ENCODE data around the gene CEP72.
A peak's percentile ranks its signal among the peaks of the same experiment; 100 is the strongest.
"Not testable (repeated sequence)": the region's sequence is repeated elsewhere in the genome, so short reads cannot be mapped to it uniquely, and the experiment has no call there.

The CEP72 gene

DNA sequence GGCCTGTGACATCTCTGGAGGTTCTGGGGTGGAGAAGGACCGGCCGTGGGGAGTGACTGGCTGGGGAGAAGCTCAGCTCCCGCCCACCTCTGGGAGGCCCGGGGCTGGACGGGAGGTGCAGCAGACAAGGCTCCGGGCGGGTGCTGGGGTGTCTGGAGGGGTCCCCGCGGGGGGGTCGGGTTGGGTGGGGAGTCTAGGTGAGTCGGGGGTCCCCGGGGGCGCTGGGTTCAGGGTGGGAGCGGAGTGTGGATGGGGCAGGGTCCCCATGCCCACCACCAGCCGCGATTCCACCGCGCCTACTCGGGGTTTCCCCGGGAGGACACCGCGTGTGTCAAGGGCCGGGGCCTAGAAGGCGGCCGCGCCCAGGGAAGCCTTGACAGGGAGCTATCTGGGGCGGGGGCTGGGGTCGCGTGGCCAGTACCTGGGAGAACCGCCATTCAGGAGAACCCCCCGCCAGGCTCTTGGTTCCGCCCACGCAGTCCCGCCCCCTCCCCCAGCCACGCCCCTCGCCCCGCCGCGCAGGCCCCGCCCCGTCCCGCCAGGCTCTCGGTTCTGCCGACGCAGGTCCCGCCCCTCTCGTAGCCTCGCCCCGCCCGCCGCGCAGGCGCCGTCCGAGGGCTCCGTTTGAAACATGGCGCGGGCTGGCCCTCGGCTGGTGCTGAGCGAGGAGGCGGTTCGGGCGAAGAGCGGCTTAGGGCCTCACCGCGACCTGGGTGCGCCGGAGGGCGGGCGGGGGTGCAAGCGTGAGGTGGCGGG is at the start of gene CEP72:
CEP72 (plus strand) TSS at position 610 of the 756 bp plus-strand sequence; CDS start at position 632, 22 bp downstream.
- DNase-seq, result peak; percentile 94

GRCh38 chr5:565782-566440 is 46.2 kb upstream of the CEP72 start:
- DNase-seq, result peak; percentile 26

- DNase-seq, result peak; percentile 7
Observed at GRCh38 chr5:566636-567309, 45.4 kb upstream of the CEP72 start.

DNA sequence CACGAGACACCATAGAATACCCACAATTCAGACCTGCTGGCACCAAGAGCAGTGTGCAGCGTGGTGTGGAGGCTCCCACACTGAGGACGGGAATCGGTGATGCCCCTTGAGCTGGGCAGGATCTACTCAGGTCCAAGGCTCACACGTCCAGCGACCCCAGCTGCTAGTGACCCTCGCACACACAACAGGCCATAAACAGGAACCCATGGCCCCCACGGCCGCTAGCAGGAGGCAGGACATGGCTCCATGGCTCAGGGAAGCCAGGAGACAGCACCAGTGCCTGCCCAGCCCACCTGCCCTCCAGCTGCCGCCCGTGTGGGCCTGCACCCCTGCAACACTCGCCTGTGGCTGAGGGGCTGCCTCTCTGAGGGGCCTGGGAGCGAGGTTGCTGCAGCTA is 44.5 kb upstream of the CEP72 start:
- DNase-seq, result peak; percentile 11

DNA sequence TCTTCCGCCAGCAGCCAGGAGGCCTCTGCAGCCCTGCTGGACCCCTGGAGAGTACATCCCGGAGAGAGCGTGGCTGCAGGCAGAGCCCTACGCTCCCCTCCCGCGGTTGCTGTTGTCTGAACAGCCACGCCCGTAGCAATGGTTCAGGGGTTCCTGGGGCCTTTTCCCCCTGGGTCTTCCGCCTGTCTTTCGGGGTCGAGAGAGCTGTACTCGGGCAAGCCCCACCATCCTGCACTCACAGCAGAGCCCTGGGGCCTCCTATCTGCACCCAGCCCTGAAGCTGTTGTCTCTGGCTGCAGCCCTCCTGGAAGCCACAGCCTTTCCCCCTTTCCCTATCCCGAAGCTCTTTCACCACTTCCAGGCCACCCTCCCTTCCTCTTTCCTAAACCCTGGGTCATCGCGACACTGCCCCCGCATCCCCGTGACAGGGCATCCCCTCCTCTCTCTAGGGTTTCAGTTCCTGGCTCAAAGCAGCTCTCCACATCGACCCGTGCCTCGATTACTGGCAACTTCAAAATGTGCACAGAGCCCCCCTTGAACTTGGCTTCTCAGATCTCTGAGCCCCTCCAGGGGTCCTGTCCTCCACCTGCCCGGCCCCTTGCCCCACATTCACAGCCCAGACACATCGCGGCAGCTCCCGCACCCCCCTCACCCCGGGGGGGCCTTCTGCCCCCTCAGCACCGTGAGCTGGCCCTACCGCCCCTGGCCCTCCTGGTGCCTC is 43.9 kb upstream of the CEP72 start:
- DNase-seq, result no peak

- peak; percentile 9 for DNase-seq
Observed at GRCh38 chr5:568809-569208, 43.3 kb upstream of the CEP72 start.

GRCh38 chr5:569358-569867 is 42.7 kb upstream of the CEP72 start:
- no peak for DNase-seq

DNA sequence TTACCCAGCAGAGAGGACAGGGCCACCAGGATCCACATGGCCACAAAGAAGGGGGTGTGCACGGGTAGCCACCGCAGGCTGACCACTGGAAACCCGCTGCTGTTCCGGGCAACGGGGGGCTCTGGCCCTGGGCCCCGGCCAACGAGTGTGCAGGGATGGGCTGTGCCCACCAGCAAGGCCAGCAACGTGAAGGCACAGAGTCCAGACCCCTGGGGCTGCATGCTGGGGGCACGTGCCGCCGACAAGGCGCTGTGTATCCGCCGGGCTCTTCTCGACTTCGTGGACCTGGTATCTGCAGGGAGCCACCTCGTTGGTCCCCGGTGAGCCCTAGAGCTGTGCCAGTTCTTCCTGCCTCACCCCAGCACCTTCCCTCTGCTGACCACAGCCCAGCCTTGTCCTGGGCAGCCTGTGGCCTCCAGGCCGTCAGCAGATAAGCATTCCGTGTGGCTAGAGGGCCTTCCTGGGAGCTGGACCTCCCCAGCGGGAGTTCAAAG is 42.2 kb upstream of the CEP72 start:
- no peak for DNase-seq

DNA sequence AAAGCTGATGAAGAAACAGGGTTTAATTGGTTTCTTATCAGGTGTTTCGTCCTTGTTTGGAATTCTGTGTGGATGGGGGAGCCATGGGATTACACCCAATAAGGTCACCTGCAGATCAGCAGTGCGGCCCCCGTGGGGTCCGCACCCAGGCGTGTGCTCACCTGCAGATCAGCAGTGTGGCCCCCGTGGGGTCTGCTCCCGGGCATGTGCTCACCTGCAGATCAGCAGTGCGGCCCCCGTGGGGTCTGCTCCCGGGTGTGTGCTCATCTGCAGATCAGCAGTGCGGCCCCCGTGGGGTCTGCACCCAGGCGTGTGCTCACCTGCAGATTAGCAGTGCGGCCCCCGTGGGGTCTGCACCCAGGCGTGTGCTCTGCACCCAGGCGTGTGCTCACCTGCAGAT is 41.7 kb upstream of the CEP72 start:
- no peak for DNase-seq

- DNase-seq, result no peak
Observed at GRCh38 chr5:570886-571285, 41.3 kb upstream of the CEP72 start.

DNA sequence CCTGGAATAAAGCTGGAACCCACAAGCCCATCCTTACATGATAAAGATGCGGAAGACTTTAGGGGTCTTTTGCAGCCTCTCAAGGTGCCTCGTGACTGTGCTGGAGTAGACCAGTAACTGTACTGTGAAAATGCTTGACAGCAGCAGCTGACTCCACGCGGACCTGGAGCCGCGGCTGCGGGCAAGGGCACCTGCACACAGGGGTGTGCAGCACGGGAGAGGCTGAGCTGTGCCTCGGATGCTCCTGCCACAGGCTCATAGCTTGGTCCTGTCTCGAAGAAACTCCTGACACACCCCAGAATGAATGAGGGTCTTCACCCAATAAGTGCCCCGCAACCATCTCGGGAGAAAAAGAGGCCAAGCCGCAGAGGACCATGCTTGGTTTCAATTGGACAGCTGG is 40.3 kb upstream of the CEP72 start:
- no peak for DNase-seq

DNA sequence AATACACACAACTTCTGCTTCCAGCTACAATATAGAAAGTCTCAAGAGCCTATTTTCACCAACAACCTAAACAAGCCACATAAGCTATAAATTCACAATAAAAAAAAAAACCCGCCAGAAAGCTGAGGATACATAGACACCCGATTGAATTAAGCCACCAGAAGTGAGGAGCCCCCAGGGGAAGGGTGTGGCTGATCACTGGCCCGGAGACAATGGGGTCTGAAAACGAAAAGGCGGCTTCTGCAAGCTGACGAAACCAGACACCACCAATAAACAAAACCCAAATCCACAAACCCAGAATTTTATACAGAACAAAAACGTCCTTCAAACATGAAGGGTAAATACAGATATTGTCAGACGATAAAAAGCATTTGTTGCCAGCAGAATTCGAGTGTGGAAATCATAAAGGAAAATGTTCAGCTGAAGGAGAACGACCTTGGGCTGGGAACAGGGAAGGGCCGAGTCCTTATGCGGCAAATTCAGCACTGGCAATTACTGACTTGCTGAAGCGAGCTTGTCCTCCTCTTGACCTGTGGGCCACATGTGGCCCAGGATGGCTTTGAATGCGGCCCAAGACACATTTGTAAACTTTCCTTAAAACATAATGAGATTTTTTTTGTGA is 39.6 kb upstream of the CEP72 start:
- DNase-seq, result no peak

DNA sequence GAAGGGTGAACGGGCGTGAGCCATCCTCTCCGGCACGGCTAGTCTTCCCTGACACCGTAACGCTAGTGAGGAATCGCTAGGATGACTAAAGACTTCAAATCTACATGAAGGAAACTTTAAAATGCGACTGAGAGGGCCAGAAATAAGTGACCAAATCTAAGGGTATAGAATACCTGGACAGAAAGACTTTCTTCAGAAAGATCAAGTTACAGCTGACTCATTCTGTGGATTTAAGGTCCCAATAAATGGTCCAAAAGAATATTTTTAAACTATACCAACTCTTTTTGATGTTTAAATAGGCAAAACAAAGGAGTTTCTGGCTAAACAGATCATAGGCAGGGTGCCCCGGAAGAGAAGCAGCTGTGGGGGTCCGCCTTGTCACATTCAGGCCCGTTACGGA is 38.9 kb upstream of the CEP72 start:
- no peak for DNase-seq

- no peak for DNase-seq
Observed at GRCh38 chr5:573976-574375, 38.2 kb upstream of the CEP72 start.

- DNase-seq, result no peak
Observed at GRCh38 chr5:574906-575305, 37.2 kb upstream of the CEP72 start.

- no peak for DNase-seq
Observed at GRCh38 chr5:575636-576035, 36.5 kb upstream of the CEP72 start.

DNA sequence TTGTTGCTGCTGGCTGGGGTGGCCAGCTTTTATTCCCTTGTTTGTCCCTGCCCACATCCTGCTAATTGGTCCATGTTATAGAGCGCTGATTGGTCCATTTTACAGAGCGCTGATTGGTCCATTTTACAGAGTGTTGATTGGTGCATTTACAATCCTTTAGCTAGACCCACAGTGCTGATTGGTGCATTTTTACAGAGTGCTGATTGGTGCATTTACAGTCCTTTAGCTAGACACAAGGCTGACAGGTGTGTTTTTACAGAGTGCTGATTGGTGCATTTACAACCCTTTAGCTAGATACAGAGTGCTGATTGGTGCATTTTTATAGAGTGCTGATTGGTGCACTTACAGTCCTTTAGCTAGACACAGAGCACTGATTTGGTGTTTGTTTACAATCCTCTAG is 34.9 kb upstream of the CEP72 start:
- DNase-seq, result not testable (repeated sequence)

- no peak for DNase-seq
Observed at GRCh38 chr5:577800-578199, 34.3 kb upstream of the CEP72 start.

GRCh38 chr5:579211-579610 is 32.9 kb upstream of the CEP72 start:
- DNase-seq, result no peak

- no peak for DNase-seq
Observed at GRCh38 chr5:579746-580366, 32.3 kb upstream of the CEP72 start.

DNA sequence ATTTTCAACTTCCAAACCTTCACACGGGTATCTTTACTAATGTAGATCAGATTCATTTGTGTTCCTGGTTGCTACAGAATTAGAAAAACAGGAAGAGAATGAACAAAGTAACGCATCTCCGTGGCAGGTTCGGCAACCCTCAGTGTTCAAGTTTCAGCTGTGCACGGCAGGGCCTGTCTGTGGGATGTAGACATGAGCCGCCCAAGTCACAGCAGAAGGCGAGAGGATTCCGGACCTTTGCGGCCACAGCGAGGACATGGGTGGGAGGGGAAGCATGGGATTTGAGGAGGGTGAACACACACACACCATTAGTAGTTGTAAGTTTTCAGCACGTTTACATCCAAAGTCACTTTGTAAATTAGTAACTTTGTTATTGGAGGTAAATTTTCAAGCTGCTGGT is 31.7 kb upstream of the CEP72 start:
- no peak for DNase-seq

DNA sequence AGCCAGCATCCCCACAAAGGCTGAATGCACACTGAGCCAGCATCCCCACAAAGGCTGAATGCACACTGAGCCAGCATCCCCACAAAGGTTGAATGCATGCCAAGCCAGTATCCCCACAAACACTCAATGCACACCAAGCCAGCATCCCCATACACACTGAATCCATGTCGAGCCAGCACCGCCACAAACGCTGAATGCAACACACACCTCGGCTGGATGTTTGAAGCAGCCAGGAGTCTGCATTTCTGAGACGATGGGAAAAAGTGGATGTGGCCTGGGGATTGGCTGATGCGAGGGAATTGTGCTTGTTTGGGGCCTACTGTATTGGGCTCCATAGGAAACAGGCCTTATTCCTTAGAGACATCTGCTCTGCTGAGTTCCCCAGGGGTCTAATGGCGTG is 30.9 kb upstream of the CEP72 start:
- DNase-seq, result no peak

Measured in left hindlimb (tissue), 1 donor.